Immature natural killer cell (primary cell): Measurements from ENCODE around the gene INSRR. TPM values are rescaled to one million over a fixed set of nuclear protein-coding genes. Genes with fewer than 3 reads are reported as not detected.
A peak's percentile ranks its signal among the peaks of the same experiment; 100 is the strongest.

ENCODE experiments used
- DNase-seq, 3 donors: peaks; one replicate each; pipeline ENCODE4 v3.0.0; 2022; ENCODE audit warnings: mixed read lengths in 1 of 3
- H3K27ac Mint-ChIP-seq, 6 donors: one replicate each; pipeline ENCODE4 v1.8.0; 2020; ENCODE audit warnings: mixed read lengths in 6 of 6, mild to moderate bottlenecking in 5 of 6, inconsistent platforms in 4 of 6, moderate library complexity in 3 of 6
- H3K27me3 Mint-ChIP-seq, 3 donors: one replicate each; pipeline ENCODE4 v1.8.0; 2020 to 2021; ENCODE audit warnings: low read depth in 3 of 3, mild to moderate bottlenecking in 3 of 3, mixed read lengths in 3 of 3, moderate library complexity in 3 of 3, inconsistent platforms in 1 of 3
- H3K36me3 Mint-ChIP-seq, 3 donors: one replicate each; pipeline ENCODE4 v1.8.0; 2020; ENCODE audit warnings: mixed read lengths in 3 of 3, inconsistent platforms in 2 of 3, mild to moderate bottlenecking in 2 of 3
- H3K4me1 Mint-ChIP-seq, 2 donors: one replicate each; pipeline ENCODE4 v1.8.0; 2020; ENCODE audit warnings: inconsistent platforms in 2 of 2, mild to moderate bottlenecking in 2 of 2, mixed read lengths in 2 of 2, moderate library complexity in 1 of 2
- H3K4me3 Mint-ChIP-seq, 5 donors: one replicate each; pipeline ENCODE4 v1.8.0; 2020; ENCODE audit warnings: mild to moderate bottlenecking in 5 of 5, mixed read lengths in 5 of 5, inconsistent platforms in 3 of 5, moderate library complexity in 3 of 5
- H3K9me3 Mint-ChIP-seq, 6 donors: one replicate each; pipeline ENCODE4 v1.8.0; 2020; ENCODE audit warnings: mild to moderate bottlenecking in 6 of 6, mixed read lengths in 6 of 6, inconsistent platforms in 4 of 6, moderate library complexity in 3 of 6
- polyA plus RNA-seq, 3 donors: library from polyadenylated mRNA; unstranded; fragments of 300-500 nt; fragmentation: Illumina TruSeq; gene quantifications; one replicate each; pipeline ENCODE4 v1.2.3, GENCODE V29; 2021

INSRR gene
- polyA plus RNA-seq, 3 donors from 2014 or later = not detected

- Mint-ChIP-seq H3K9me3 (no peaks in the 10 kb centered on the region), H3K4me3 (peak overlapping the region in 1 of 5 donors; percentile 61), H3K27me3 (peaks cover 17 to 29% (median 27%) of the 10 kb centered on the region in 3 donors), H3K36me3 (no peaks in the 10 kb centered on the region), H3K4me1 (peaks cover 30 to 31% of the 10 kb centered on the region in 2 donors), H3K27ac (peak overlapping the region in 5 of 6 donors; percentile 32 to 59 (median 57))
- DNase-seq = no peak
These were observed 11.1 kb downstream of the INSRR start for GRCh38 chr1:156847591-156848460.

GRCh38 chr1:156846643-156847042 is 12.3 kb downstream of the INSRR start:
- DNase-seq = no peak
- no peaks in the 10 kb centered on the region for H3K36me3 Mint-ChIP-seq
- H3K27ac Mint-ChIP-seq = peak overlapping the region in 1 of 6 donors; percentile 46
- H3K9me3 Mint-ChIP-seq = no peaks in the 10 kb centered on the region
- peaks cover 30 to 31% of the 10 kb centered on the region in 2 donors for H3K4me1 Mint-ChIP-seq
- H3K4me3 Mint-ChIP-seq = peak overlapping the region in 2 of 5 donors; percentile 9 to 59
- H3K27me3 Mint-ChIP-seq = peaks cover 17 to 32% (median 29%) of the 10 kb centered on the region in 3 donors

DNA sequence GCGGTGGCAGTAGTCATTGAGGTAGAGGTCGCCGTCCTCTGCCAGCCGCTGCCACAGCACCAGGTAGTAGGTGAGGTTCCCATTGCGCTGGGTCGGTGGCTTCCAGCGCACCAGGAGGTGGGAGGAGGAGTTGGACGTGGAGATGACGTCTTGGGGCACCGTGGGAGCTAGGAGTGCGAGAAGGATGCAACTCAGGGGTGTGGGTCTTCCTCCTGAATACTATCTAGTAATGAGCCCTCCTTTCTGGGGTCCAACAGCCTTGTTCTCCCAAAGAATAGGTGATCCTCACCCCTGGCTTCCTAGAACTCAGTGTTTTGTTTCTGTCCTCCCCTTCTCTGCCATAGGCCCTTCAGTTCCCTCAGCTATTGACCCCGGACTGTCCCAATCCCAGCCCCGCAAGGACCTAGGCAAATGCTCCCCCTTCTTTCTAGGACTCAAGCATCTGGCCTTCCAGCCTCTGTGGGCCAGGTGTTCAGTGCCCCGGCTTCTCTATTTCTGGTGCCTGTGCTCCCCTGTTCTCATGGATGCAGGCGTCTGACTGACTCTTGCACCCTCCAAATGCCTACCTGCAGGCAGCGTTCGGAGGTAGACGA is 12.9 kb downstream of the INSRR start:
- peaks cover 17 to 32% (median 29%) of the 10 kb centered on the region in 3 donors for H3K27me3 Mint-ChIP-seq
- H3K4me3 Mint-ChIP-seq = peak overlapping the region in 4 of 5 donors; percentile 13 to 59 (median 38)
- peaks cover 30 to 31% of the 10 kb centered on the region in 2 donors for H3K4me1 Mint-ChIP-seq
- no peak for DNase-seq
- H3K27ac Mint-ChIP-seq = peak overlapping the region in 2 of 6 donors; percentile 62 to 69
- H3K9me3 Mint-ChIP-seq = no peaks in the 10 kb centered on the region
- no peaks in the 10 kb centered on the region for H3K36me3 Mint-ChIP-seq

GRCh38 chr1:156845055-156845952 is 13.6 kb downstream of the INSRR start:
- peak; percentile 52 to 59 (median 55) for DNase-seq
- peak overlapping the region; percentile 38 to 73 (median 72) for H3K4me3 Mint-ChIP-seq
- peaks cover 17 to 32% (median 30%) of the 10 kb centered on the region in 3 donors for H3K27me3 Mint-ChIP-seq
- peak overlapping the region in 2 of 6 donors; percentile 53 to 60 for H3K27ac Mint-ChIP-seq
- H3K36me3 Mint-ChIP-seq = no peaks in the 10 kb centered on the region
- peaks cover 30 to 31% of the 10 kb centered on the region in 2 donors for H3K4me1 Mint-ChIP-seq
- H3K9me3 Mint-ChIP-seq = no peaks in the 10 kb centered on the region

DNA sequence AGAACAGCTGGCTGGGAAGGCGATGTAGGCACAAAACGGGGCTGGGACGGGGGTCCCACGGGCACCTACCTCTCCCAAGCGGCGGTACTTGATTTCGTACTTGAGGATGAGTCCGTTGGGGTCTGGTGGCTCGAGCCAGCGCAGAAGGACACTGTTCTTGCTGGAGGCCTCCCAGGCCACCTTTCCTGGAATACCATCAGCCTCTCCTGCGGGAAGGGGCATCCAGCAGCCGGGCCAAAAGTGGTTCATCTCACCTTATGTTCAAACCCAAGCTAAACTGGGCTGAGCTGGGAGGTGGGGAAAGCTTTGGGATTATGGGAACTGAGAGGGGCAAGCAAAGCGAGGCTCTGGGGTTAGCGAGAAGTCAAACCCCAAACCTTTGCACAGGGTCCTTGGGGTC is 14.3 kb downstream of the INSRR start:
- Mint-ChIP-seq H3K36me3 (no peaks in the 10 kb centered on the region), H3K27me3 (peaks cover 18 to 32% (median 29%) of the 10 kb centered on the region in 3 donors), H3K9me3 (no peaks in the 10 kb centered on the region), H3K27ac (peak overlapping the region in 1 of 6 donors; percentile 60), H3K4me3 (peak overlapping the region; percentile 38 to 73 (median 72)), H3K4me1 (peaks cover 30 to 31% of the 10 kb centered on the region in 2 donors)
- no peak for DNase-seq

GRCh38 chr1:156844102-156844501 is 14.8 kb downstream of the INSRR start:
- Mint-ChIP-seq H3K4me3 (peak overlapping the region; percentile 51 to 72 (median 55)), H3K36me3 (no peaks in the 10 kb centered on the region), H3K27ac (peak overlapping the region in 2 of 6 donors; percentile 36 to 74), H3K9me3 (no peaks in the 10 kb centered on the region), H3K4me1 (peaks cover 29 to 35% of the 10 kb centered on the region in 2 donors), H3K27me3 (peaks cover 19 to 32% (median 29%) of the 10 kb centered on the region in 3 donors)
- no peak for DNase-seq

DNA sequence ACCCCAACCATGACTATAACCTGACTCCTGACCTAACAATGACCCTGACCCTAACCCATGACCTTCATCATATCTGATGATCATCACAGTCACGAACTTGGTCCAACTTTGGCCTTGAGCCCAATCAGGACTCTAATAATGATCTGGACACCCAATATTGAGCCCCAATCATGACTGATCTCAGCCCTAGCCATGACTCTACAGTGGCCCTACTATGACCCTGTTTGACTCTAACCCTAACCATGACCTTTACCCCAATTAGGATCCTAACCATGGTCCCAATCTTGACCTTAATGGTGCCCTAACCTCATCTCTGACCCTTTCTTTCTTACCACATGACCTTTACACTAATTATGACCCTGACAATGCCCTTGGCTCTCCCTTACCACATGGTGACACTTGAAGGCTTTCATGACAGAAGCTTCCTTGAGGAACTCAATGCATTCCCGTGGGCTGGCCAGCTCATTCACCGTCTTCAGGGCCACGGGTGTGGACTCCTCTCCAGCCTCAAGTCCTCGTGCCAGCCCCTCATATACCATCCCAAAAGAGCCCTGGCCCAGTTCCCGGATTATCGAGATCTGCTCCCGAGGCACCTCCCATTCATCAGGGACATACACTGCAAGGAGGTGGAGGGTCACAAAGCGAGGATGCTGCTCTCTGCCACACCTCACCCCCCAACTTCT is 16.2 kb downstream of the INSRR start:
- Mint-ChIP-seq H3K9me3 (no peaks in the 10 kb centered on the region), H3K36me3 (no peaks in the 10 kb centered on the region), H3K27ac (peak overlapping the region in 2 of 6 donors; percentile 12 to 58), H3K4me1 (peaks cover 23 to 28% of the 10 kb centered on the region in 2 donors), H3K27me3 (peaks cover 21 to 29% (median 25%) of the 10 kb centered on the region in 3 donors), H3K4me3 (no peak overlapping the region)
- DNase-seq = no peak

DNA sequence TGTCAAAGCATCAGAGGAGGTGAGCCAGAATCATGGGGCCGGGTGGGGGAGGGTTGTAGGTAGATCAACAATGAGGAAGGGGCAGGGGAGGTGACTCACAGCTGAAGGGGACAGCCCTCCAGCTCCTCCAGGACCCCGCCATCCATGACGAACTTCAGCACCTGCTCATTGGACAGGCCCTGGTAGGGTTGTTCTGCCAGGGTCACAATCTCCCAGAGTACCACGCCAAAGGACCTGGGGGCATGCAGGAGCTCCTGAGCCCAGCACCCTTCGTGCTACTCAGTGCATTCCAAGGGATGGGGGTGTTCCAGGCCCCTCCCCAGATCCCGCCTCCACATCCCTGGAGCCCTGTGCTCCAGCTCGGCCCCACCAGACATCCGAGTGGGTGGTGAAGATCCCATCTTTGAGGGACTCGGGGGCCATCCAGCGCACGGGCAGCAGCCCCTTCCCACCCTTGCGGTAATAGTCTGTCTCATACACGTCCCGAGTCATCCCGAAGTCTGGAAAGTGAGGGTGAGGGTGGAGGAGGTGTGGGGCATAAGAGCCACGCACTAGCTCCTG is 17.5 kb downstream of the INSRR start:
- DNase-seq = no peak
- H3K36me3 Mint-ChIP-seq = no peaks in the 10 kb centered on the region
- no peaks in the 10 kb centered on the region for H3K9me3 Mint-ChIP-seq
- H3K4me3 Mint-ChIP-seq = no peak overlapping the region
- peaks cover 23 to 25% of the 10 kb centered on the region in 2 donors for H3K4me1 Mint-ChIP-seq
- H3K27ac Mint-ChIP-seq = no peak overlapping the region
- peaks cover 15 to 26% (median 26%) of the 10 kb centered on the region in 3 donors for H3K27me3 Mint-ChIP-seq

DNA sequence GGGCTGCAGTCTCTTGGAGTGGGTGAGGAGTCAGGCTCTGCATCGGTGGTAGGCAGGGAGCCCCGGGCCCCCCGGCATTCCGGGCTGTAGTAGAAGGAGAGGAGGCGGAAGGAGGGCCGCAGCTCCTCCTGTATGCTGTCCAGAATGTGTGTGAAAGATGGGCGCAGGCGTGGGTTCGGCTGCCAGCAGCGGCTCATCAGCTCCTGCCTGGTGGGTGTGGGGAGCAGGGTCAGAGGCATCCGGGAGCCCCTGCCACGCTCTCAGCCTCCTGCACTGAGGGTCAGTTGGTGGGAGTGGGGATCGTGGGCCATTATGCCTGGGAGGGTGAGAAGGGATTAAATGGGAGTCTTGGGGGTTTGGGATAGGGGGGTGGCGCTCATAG is 18.0 kb downstream of the INSRR start:
- Mint-ChIP-seq H3K4me1 (peaks cover 20 to 25% of the 10 kb centered on the region in 2 donors), H3K36me3 (no peaks in the 10 kb centered on the region), H3K27me3 (peaks cover 15 to 24% (median 24%) of the 10 kb centered on the region in 3 donors), H3K4me3 (no peak overlapping the region), H3K27ac (no peak overlapping the region), H3K9me3 (no peaks in the 10 kb centered on the region)
- DNase-seq = no peak

- H3K4me1 Mint-ChIP-seq = peaks cover 17 to 21% of the 10 kb centered on the region in 2 donors
- H3K27me3 Mint-ChIP-seq = peaks cover 13 to 24% (median 19%) of the 10 kb centered on the region in 3 donors
- H3K4me3 Mint-ChIP-seq = no peak overlapping the region
- no peak overlapping the region for H3K27ac Mint-ChIP-seq
- H3K9me3 Mint-ChIP-seq = no peaks in the 10 kb centered on the region
- no peaks in the 10 kb centered on the region for H3K36me3 Mint-ChIP-seq
- DNase-seq = no peak
These were observed 18.6 kb downstream of the INSRR start for GRCh38 chr1:156840186-156840897.

- Mint-ChIP-seq H3K4me3 (no peak overlapping the region), H3K9me3 (no peaks in the 10 kb centered on the region), H3K36me3 (no peaks in the 10 kb centered on the region), H3K27ac (peak overlapping the region in 5 of 6 donors; percentile 36 to 79 (median 45)), H3K4me1 (peaks cover 12 to 13% of the 10 kb centered on the region in 2 donors), H3K27me3 (peaks cover 11 to 23% (median 17%) of the 10 kb centered on the region in 3 donors)
- DNase-seq = no peak
These were observed 19.3 kb downstream of the INSRR start for GRCh38 chr1:156839426-156840109.
